SJSA1 (cell line): ENCODE results near the gene RMRP. TPM values are rescaled to one million over a fixed set of nuclear protein-coding genes. Genes with fewer than 3 reads are reported as not detected.
A peak's percentile ranks its signal among the peaks of the same experiment; 100 is the strongest.

ENCODE experiments used
- DNase-seq, 2 experiments: peaks; one replicate each; pipeline ENCODE4 v3.0.0-alpha.2; 2015 to 2020; ENCODE audit warnings: low spot score in 2 of 2, low read depth in 1 of 2
- H3K27ac ChIP-seq: fragments of 250-450 bp; sonication (Bioruptor Pico); 2 replicates; pipeline ENCODE4 v1.5.1; 2020; ENCODE audit warnings: mild to moderate bottlenecking, moderate library complexity
- H3K27me3 ChIP-seq: fragments of 250-450 bp; sonication (Bioruptor Pico); replicated peaks from 2 replicates; pipeline ENCODE4 v1.5.1; 2020; ENCODE audit warnings: mild to moderate bottlenecking, moderate library complexity
- H3K36me3 ChIP-seq: fragments of 250-450 bp; sonication (Bioruptor Pico); 2 replicates; pipeline ENCODE4 v1.5.1; 2020; ENCODE audit warnings: mild to moderate bottlenecking
- H3K4me1 ChIP-seq: fragments of 250-450 bp; sonication (Bioruptor Pico); replicated peaks from 2 replicates; pipeline ENCODE4 v1.6.1; 2021; ENCODE audit warnings: mild to moderate bottlenecking
- H3K4me3 ChIP-seq: fragments of 250-450 bp; sonication (Bioruptor Pico); 2 replicates; pipeline ENCODE4 v1.5.1; 2020; ENCODE audit warnings: mild to moderate bottlenecking
- H3K9me3 ChIP-seq: fragments of 250-450 bp; sonication (Bioruptor Pico); replicated peaks from 2 replicates; pipeline ENCODE4 v1.5.1; 2020; ENCODE audit warnings: mild to moderate bottlenecking
- total RNA-seq: library from RNA; depleted of rRNA; stranded (reverse); fragments of >200 nt; shearing (Covaris generic); gene quantifications from 2 replicates; pipeline ENCODE4 v1.2.3, GENCODE V29; 2014; rRNA removed

The RMRP gene
- total RNA-seq: 432 and 826 TPM in 2 replicates

- peaks cover 15% of the 10 kb centered on the region for H3K4me1 ChIP-seq
- H3K27ac ChIP-seq: peak within 1 kb of the TSS; percentile 96
- H3K36me3 ChIP-seq: peaks cover 19% of the 10 kb centered on the region
- H3K27me3 ChIP-seq: no peaks in the 10 kb centered on the region
- peak; percentile 94 to 96 for DNase-seq
- H3K4me3 ChIP-seq: peak within 1 kb of the TSS; percentile 65
- H3K9me3 ChIP-seq: no peaks in the 10 kb centered on the region
These were observed at the start of gene RMRP for GRCh38 chr9:35657546-35658136. TSS of gene RMRP (minus strand) at chr9:35658019.

- H3K4me1 ChIP-seq: no peaks in the 10 kb centered on the region
- H3K4me3 ChIP-seq: no peak overlapping the region
- H3K36me3 ChIP-seq: peaks cover 85% of the 10 kb centered on the region
- no peaks in the 10 kb centered on the region for H3K9me3 ChIP-seq
- no peak for DNase-seq
- no peak overlapping the region for H3K27ac ChIP-seq
- no peaks in the 10 kb centered on the region for H3K27me3 ChIP-seq
These were observed 49.1 kb upstream of the RMRP start for GRCh38 chr9:35706951-35707350.

- DNase-seq: no peak
- no peaks in the 10 kb centered on the region for H3K9me3 ChIP-seq
These were observed 48.1 kb upstream of the RMRP start for GRCh38 chr9:35705836-35706430.

DNA sequence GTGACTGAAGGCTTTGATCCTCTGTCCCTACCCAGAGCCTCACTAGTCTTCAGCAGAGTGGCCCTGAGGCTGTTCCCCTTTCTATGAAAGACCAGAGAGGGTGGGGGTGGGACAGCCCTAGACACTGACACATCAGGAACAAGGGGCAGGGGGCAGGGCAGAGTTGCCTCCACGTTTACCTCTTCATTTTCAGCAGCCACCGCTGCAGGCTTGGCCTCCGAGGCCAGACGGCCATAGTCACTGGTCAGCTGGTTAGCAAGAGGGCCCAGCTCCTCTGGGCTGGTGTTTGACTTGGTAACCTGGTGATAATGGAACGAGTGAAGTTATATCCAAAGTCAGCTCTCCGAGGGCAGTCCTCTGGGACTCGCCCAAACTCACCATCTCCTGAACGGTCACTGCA lies 47.6 kb upstream of the RMRP start:
- H3K27me3 ChIP-seq: no peaks in the 10 kb centered on the region
- H3K36me3 ChIP-seq: peaks cover 87% of the 10 kb centered on the region
- no peak for DNase-seq
- H3K4me3 ChIP-seq: no peak overlapping the region
- no peaks in the 10 kb centered on the region for H3K4me1 ChIP-seq
- H3K9me3 ChIP-seq: no peaks in the 10 kb centered on the region
- H3K27ac ChIP-seq: no peak overlapping the region

More at GRCh38 chr9:35705836-35706430, 48.1 kb upstream of the RMRP start:
- no peaks in the 10 kb centered on the region for H3K27me3 ChIP-seq
- peaks cover 87% of the 10 kb centered on the region for H3K36me3 ChIP-seq
- no peaks in the 10 kb centered on the region for H3K4me1 ChIP-seq
- no peak overlapping the region for H3K27ac ChIP-seq
- H3K4me3 ChIP-seq: no peak overlapping the region

DNA sequence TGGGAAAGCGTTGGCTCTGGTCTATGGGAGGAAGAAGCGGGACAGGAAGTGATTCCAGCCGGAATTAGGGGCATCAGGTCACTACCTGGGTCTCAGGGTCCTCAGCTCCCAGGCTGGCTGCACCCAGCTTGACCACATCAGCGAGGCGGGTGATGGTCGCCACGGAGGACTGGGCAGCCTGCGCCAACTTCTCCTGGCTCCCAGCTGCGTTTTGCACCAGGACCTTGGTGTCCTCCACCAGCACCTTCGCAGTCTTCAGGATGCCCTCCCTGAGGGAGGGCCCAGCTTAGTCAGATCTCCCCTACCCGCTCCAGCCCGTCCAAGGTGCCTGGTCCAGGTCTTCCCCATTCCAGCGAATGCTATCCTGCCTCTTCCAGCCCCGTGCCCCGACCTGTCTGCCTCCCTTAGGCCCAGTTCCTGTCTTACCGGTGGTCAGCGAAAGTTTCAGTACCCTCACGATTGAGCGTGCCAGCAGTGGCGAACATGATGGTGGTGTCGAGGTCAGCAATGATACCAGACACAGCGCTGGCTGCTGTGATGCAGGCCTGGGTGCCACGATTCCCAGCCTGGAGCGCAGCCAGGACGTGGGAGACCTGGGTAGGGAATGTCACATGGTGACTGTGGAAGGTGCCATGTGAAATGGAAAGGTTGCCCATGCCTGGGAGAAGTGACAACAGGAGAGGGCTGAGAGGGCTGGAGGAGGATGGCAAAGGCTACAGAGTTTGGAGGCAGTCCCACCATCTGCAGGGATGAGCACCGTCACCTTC lies 46.3 kb upstream of the RMRP start:
- H3K27ac ChIP-seq: no peak overlapping the region

DNA sequence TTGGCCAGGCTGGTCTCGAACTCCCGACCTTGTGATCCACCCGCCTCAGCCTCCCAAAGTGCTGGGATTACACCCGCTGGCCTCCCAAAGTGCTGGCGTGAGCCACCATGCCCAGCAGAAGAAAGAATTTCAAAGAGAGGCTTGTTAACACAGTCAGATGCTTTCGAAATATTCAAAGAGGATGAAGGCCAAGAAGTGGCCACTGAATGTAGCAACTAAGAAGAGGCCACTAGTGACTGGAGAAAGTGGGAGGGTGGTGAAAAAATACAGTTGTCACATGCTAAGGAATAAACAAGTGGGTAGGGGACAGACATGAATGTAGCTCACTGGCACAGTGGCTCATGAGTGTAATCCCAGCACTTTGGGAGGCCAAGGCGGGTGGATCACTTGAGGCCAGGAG lies 44.9 kb upstream of the RMRP start:
- H3K27ac ChIP-seq: no peak overlapping the region
- H3K4me3 ChIP-seq: no peak overlapping the region
- H3K36me3 ChIP-seq: peaks cover 88% of the 10 kb centered on the region
- no peaks in the 10 kb centered on the region for H3K9me3 ChIP-seq
- H3K4me1 ChIP-seq: no peaks in the 10 kb centered on the region
- H3K27me3 ChIP-seq: no peaks in the 10 kb centered on the region
- no peak for DNase-seq

More for the DNA sequence above, 46.3 kb upstream of the RMRP start:
- DNase-seq: no peak
- no peak overlapping the region for H3K4me3 ChIP-seq
- no peaks in the 10 kb centered on the region for H3K9me3 ChIP-seq
- H3K27me3 ChIP-seq: no peaks in the 10 kb centered on the region
- H3K4me1 ChIP-seq: no peaks in the 10 kb centered on the region
- H3K36me3 ChIP-seq: peaks cover 94% of the 10 kb centered on the region

DNA sequence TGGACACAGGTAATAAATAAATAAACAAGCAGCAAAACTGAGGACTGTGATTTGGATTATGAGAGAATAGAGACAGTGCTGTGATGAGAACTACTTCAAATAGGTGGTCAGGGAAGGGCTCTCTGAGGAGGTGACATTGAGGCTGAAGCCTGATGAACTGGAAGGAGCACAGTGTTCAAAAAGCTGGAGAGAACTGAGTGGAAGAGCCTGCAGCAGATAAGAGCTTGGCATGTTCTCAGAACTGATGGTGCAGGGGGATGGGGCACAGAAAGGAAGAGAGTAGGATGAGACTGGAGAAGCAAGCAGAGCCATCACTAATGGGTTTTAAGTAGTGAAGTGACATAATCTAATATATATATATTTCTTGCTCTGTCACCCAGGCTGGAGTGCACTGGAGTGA lies 43.1 kb upstream of the RMRP start:
- no peaks in the 10 kb centered on the region for H3K9me3 ChIP-seq
- peaks cover under 1% of the 10 kb centered on the region for H3K4me1 ChIP-seq
- peaks cover 84% of the 10 kb centered on the region for H3K36me3 ChIP-seq
- H3K4me3 ChIP-seq: no peak overlapping the region
- DNase-seq: no peak
- no peak overlapping the region for H3K27ac ChIP-seq
- no peaks in the 10 kb centered on the region for H3K27me3 ChIP-seq

DNA sequence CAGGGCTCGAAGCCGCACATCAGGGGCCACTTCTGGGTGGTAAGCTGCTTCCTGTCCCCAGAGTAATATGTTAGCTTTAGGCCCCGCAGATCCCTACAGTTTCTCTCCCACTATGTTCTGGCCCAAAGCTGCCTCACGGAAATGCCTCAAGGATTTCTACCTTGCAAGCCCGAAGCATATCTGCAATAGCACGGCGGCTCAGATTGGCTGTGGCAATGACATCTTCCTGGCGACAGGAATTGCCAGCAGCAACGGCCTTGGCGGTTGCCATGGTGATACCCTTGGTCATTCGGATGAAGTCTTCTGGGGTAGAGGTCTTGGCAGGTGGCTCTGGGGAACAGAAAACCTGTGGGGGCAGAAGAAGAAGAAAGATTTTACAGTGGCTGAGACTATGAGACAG lies 42.2 kb upstream of the RMRP start:
- DNase-seq: no peak
- Histone ChIP-seq H3K27ac (no peak overlapping the region), H3K36me3 (peaks cover 81% of the 10 kb centered on the region), H3K9me3 (no peaks in the 10 kb centered on the region), H3K27me3 (no peaks in the 10 kb centered on the region), H3K4me3 (no peak overlapping the region), H3K4me1 (peaks cover 7% of the 10 kb centered on the region)

DNA sequence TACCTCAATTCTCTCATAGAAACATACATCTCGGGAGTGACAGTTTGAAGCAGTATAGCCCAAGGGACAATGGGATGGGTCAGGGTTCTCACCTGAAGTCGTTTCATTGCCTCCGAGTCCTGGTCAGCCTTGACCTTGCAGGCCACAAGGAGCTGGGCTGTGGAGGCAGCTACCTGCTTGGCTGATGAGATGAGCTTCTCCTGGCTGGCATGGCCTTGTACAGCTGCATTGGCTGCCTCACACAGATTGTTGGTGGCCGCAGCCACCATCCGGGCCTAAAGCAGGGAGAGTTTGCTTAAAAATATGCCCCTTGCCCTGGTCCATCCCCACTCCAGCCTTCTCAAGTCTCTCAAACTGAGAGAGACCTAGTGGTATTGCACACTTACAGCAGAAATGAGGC lies 40.4 kb upstream of the RMRP start:
- no peaks in the 10 kb centered on the region for H3K9me3 ChIP-seq

DNA sequence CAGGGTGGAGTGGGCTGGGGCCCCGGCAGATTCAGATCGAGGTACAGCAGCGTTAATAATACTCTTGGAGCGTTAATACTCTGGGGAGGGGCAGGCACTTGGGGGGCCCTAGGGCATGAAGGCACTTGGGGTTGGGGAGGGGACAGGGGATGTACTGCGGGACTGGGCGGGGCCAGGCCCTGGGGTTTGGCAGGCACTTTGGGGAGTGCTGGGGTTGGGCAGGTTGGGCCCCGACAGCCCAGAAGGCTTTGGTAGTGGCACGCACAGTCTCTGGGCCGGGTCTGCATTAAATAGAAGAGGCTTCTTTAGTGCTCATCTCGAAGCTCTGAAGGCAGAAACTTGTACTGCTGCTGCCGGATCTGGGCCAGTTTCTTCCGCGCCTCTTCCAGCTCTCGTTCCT lies 39.7 kb upstream of the RMRP start:
- Histone ChIP-seq H3K4me3 (no peak overlapping the region), H3K27ac (no peak overlapping the region), H3K4me1 (peaks cover 10% of the 10 kb centered on the region), H3K36me3 (peaks cover 56% of the 10 kb centered on the region), H3K27me3 (no peaks in the 10 kb centered on the region), H3K9me3 (no peaks in the 10 kb centered on the region)
- no peak for DNase-seq

More for the DNA sequence above, 40.4 kb upstream of the RMRP start:
- peaks cover 63% of the 10 kb centered on the region for H3K36me3 ChIP-seq
- H3K4me3 ChIP-seq: no peak overlapping the region
- no peak overlapping the region for H3K27ac ChIP-seq
- peaks cover 10% of the 10 kb centered on the region for H3K4me1 ChIP-seq
- DNase-seq: no peak
- H3K27me3 ChIP-seq: no peaks in the 10 kb centered on the region

DNA sequence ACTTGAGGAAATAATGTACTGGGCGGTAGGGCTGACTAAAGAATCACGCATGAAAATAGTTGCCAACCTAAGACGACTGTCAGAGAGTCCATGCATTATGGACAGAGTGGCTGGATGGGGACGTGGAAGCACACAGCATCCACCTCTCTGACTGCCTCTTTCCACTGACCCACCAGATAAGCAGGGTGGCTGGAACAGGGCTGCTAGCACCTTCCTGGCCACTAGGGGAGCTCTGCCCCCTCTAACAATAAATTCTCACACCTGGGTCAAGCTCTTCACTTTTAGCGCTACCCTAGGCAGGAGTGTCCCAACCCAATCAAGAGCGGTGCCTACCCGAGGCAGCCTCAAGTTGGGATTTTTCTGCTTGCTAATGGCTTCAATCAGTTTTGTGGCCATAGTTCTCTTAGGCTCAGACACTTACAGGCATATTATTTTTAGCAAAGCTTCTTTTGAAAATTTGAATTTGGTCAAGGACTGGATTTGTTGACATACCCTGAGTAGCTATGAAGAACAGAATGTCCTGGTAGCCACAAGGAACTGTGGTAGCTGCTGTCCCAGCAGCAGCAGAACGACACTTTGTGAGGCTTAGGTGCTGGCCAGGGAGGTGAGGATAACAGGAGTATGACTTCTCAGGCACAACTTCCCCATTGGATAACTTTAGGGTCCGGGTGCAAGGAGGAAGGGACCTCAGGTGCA lies 38.8 kb upstream of the RMRP start:
- DNase-seq: peak in 1 of 2 experiments; percentile 26
- H3K4me3 ChIP-seq: no peak overlapping the region
- no peaks in the 10 kb centered on the region for H3K27me3 ChIP-seq
- H3K27ac ChIP-seq: no peak overlapping the region
- H3K9me3 ChIP-seq: no peaks in the 10 kb centered on the region
- peaks cover 48% of the 10 kb centered on the region for H3K36me3 ChIP-seq
- peaks cover 10% of the 10 kb centered on the region for H3K4me1 ChIP-seq

- Histone ChIP-seq H3K27ac (no peak overlapping the region), H3K9me3 (no peaks in the 10 kb centered on the region), H3K4me1 (peaks cover 16% of the 10 kb centered on the region), H3K4me3 (no peak overlapping the region), H3K36me3 (peaks cover 44% of the 10 kb centered on the region), H3K27me3 (no peaks in the 10 kb centered on the region)
- no peak for DNase-seq
These were observed 38.2 kb upstream of the RMRP start for GRCh38 chr9:35695943-35696401.

DNA sequence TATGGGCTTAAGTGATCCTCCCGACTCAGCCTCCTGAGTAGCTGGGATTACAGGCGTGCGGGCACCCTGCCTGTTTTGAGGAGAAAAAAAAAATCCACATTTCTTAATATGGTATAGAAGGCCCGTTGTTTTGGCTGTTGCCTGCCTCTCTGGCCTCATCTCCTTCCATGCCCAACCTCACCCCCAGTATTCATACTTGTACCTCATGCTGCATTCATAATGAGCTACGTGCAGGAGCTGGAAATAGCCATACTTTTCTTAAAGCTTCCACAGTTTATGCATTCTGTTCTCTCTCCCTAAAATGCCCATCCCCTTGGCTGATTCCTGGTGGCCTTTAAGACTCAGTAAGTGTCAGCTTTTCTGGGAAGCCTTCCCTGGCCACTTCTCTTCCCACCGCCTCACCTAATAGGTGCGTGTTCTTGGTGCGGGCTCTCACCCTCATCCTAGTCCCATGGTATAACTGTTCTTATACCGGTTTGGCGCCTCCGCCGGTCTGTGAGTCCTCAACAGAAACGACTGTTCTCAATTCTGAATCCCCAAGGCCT lies 34.0 kb upstream of the RMRP start:
- DNase-seq: no peak
- Histone ChIP-seq H3K27me3 (no peaks in the 10 kb centered on the region), H3K27ac (no peak overlapping the region), H3K36me3 (peaks cover 39% of the 10 kb centered on the region), H3K4me3 (no peak overlapping the region), H3K9me3 (no peaks in the 10 kb centered on the region), H3K4me1 (peaks cover 32% of the 10 kb centered on the region)
